IPS-NIHi7 (cell line): ENCODE measurements around the gene MAN2A1.
A peak's percentile ranks its signal among the peaks of the same experiment; 100 is the strongest.
"Not testable (repeated sequence)": the region's sequence is repeated elsewhere in the genome, so short reads cannot be mapped to it uniquely, and the experiment has no call there.

Source experiments
- DNase-seq: peaks from one replicate; pipeline ENCODE4 v3.0.0; 2012; ENCODE audit warnings: mixed read lengths; ENCODE audit errors: extremely low spot score

Gene MAN2A1

GRCh38 chr5:109825450-109825849 is 135.7 kb downstream of the MAN2A1 start:
- no peak for DNase-seq

- no peak for DNase-seq
Measured at GRCh38 chr5:109826426-109826825, 136.7 kb downstream of the MAN2A1 start.

- DNase-seq = no peak
Measured at GRCh38 chr5:109829331-109829730, 139.6 kb downstream of the MAN2A1 start.

- no peak for DNase-seq
Measured at GRCh38 chr5:109830955-109831502, 141.3 kb downstream of the MAN2A1 start.

- not testable (repeated sequence) for DNase-seq
Measured at GRCh38 chr5:109832207-109833188, 142.8 kb downstream of the MAN2A1 start.

- DNase-seq = no peak
Measured at GRCh38 chr5:109833946-109834345, 144.2 kb downstream of the MAN2A1 start.

- no peak for DNase-seq
Measured at GRCh38 chr5:109836280-109836679, 146.6 kb downstream of the MAN2A1 start.

- DNase-seq = no peak
Measured at GRCh38 chr5:109837231-109837861, 147.6 kb downstream of the MAN2A1 start.

- peak; percentile 18 for DNase-seq
Measured at GRCh38 chr5:109838157-109838556, 148.4 kb downstream of the MAN2A1 start.

GRCh38 chr5:109844148-109844547 is 154.4 kb downstream of the MAN2A1 start:
- DNase-seq = no peak

- DNase-seq = no peak
Measured at GRCh38 chr5:109844695-109845094, 155.0 kb downstream of the MAN2A1 start.

GRCh38 chr5:109848130-109848529 is 158.4 kb downstream of the MAN2A1 start:
- DNase-seq = no peak

GRCh38 chr5:109849478-109850088 is 159.9 kb downstream of the MAN2A1 start:
- DNase-seq = no peak

GRCh38 chr5:109852371-109853155 is 162.8 kb downstream of the MAN2A1 start:
- DNase-seq = no peak

- DNase-seq = no peak
Measured at GRCh38 chr5:109853377-109853776, 163.7 kb downstream of the MAN2A1 start.

GRCh38 chr5:109855056-109855455 is 165.3 kb downstream of the MAN2A1 start:
- DNase-seq = no peak

GRCh38 chr5:109857405-109858031 is 167.8 kb downstream of the MAN2A1 start:
- no peak for DNase-seq

- DNase-seq = no peak
Measured at GRCh38 chr5:109859537-109859936, 169.8 kb downstream of the MAN2A1 start.

GRCh38 chr5:109862301-109862700 is 172.6 kb downstream of the MAN2A1 start:
- DNase-seq = no peak

- no peak for DNase-seq
Measured at GRCh38 chr5:109863752-109864151, 174.0 kb downstream of the MAN2A1 start.

GRCh38 chr5:109865637-109866036 is 175.9 kb downstream of the MAN2A1 start:
- DNase-seq = no peak
